ENCODE results near the gene SVEP1. TPM values are rescaled to one million over a fixed set of nuclear protein-coding genes. Genes with fewer than 3 reads are reported as not detected.

Gene SVEP1
- total RNA-seq, 4 donors from 2014 or later, result 13.9 to 26.8 (median 17.4) TPM

GRCh38 chr9:110573305-110573704 lies 6.2 kb downstream of the SVEP1 start:
- no peaks in the 10 kb centered on the region for H3K4me1 ChIP-seq
- 82 to 84% methylated on average over 4 to 6 of the region's 6 CpGs for WGBS, 2 donors (ENCODE audit: low coverage in 1 of 2)
- DNase-seq, result no peak
- intact Hi-C loops (cut with DNase I; ENCODE audit: low total_unique reads), result no loop called here
- in situ Hi-C loops (cut with MboI; ENCODE audit: low pct_ligation_motif_present in 1 of 4, low pct_unique_long_range_greater_than_20kb in 1 of 4, low sequenced_read_pairs in 3 of 4), result no loop called here
- no peak for TF ChIP-seq POLR2AphosphoS5 (IDR thresholded peaks at IDR 0.05)
- TF ChIP-seq, protein P1, sequence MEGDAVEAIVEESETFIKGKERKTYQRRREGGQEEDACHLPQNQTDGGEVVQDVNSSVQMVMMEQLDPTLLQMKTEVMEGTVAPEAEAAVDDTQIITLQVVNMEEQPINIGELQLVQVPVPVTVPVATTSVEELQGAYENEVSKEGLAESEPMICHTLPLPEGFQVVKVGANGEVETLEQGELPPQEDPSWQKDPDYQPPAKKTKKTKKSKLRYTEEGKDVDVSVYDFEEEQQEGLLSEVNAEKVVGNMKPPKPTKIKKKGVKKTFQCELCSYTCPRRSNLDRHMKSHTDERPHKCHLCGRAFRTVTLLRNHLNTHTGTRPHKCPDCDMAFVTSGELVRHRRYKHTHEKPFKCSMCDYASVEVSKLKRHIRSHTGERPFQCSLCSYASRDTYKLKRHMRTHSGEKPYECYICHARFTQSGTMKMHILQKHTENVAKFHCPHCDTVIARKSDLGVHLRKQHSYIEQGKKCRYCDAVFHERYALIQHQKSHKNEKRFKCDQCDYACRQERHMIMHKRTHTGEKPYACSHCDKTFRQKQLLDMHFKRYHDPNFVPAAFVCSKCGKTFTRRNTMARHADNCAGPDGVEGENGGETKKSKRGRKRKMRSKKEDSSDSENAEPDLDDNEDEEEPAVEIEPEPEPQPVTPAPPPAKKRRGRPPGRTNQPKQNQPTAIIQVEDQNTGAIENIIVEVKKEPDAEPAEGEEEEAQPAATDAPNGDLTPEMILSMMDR (IDR thresholded peaks at IDR 0.05), result no peak
- TF ChIP-seq EP300 (IDR thresholded peaks at IDR 0.05; ENCODE audit: low read depth), result no peak
- TF ChIP-seq POLR2A (IDR thresholded peaks at IDR 0.05), result no peak
- no peak overlapping the region for H3K27ac ChIP-seq
- peaks cover 22% of the 10 kb centered on the region for H3K27me3 ChIP-seq
- H3K36me3 ChIP-seq, result no peaks in the 10 kb centered on the region
- no peaks in the 10 kb centered on the region for H3K9me3 ChIP-seq
- H3K4me3 ChIP-seq, result no peak overlapping the region

GRCh38 chr9:110571801-110572483 lies 7.6 kb downstream of the SVEP1 start:
- Histone ChIP-seq H3K36me3 (no peaks in the 10 kb centered on the region), H3K9me3 (no peaks in the 10 kb centered on the region), H3K4me3 (no peak overlapping the region), H3K27me3 (peaks cover 8% of the 10 kb centered on the region), H3K4me1 (no peaks in the 10 kb centered on the region), H3K27ac (no peak overlapping the region)
- intact Hi-C loops (cut with DNase I; ENCODE audit: low total_unique reads) (no loop called here), in situ Hi-C loops (cut with MboI; ENCODE audit: low pct_ligation_motif_present in 1 of 4, low pct_unique_long_range_greater_than_20kb in 1 of 4, low sequenced_read_pairs in 3 of 4) (no loop called here)
- TF ChIP-seq POLR2AphosphoS5 (IDR thresholded peaks at IDR 0.05) (no peak), EP300 (IDR thresholded peaks at IDR 0.05; ENCODE audit: low read depth) (no peak), POLR2A (IDR thresholded peaks at IDR 0.05) (no peak)
- TF ChIP-seq, protein P1 (IDR thresholded peaks at IDR 0.05), result no peak
- no peak for DNase-seq
- WGBS, 2 donors (ENCODE audit: low coverage in 1 of 2), result 67 to 75% methylated on average over 1 to 2 of the region's 2 CpGs

GRCh38 chr9:110566156-110566555 lies 13.4 kb downstream of the SVEP1 start:
- H3K4me3 ChIP-seq, result no peak overlapping the region
- in situ Hi-C loops (cut with MboI; ENCODE audit: low pct_ligation_motif_present in 1 of 4, low pct_unique_long_range_greater_than_20kb in 1 of 4, low sequenced_read_pairs in 3 of 4), result no loop called here
- no peaks in the 10 kb centered on the region for H3K4me1 ChIP-seq
- no peaks in the 10 kb centered on the region for H3K27me3 ChIP-seq
- no peaks in the 10 kb centered on the region for H3K9me3 ChIP-seq
- no peak overlapping the region for H3K27ac ChIP-seq
- WGBS, 2 donors (ENCODE audit: low coverage in 1 of 2), result 72 to 100% methylated on average over 1 of the region's 1 CpG
- TF ChIP-seq, protein P1 (IDR thresholded peaks at IDR 0.05), result no peak
- TF ChIP-seq POLR2AphosphoS5 (IDR thresholded peaks at IDR 0.05) (no peak), EP300 (IDR thresholded peaks at IDR 0.05; ENCODE audit: low read depth) (no peak), POLR2A (IDR thresholded peaks at IDR 0.05) (no peak)
- DNase-seq, result no peak
- H3K36me3 ChIP-seq, result no peaks in the 10 kb centered on the region
- intact Hi-C loops (cut with DNase I; ENCODE audit: low total_unique reads), result no loop called here

DNA sequence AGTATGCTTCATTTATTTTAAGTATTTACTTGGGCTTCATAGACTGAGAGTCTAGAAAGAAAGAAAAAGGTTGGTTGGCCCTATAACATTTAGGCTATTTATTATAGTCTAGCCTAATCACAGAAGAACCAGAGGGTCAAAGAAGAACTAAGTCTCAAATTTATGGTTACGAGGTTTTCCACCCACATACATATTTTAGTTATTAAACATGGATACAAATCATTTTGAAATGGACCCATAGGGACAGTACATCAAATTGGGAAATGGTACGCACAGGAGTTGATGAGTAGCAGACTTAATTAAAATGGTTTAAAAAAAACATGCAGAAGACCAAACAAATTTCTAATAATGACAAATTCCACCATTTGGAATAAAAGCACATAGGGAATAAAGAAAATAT lies 17.7 kb downstream of the SVEP1 start:
- Histone ChIP-seq H3K9me3 (no peaks in the 10 kb centered on the region), H3K27ac (no peak overlapping the region), H3K4me3 (no peak overlapping the region), H3K4me1 (no peaks in the 10 kb centered on the region), H3K27me3 (no peaks in the 10 kb centered on the region), H3K36me3 (no peaks in the 10 kb centered on the region)
- DNase-seq, result no peak
- TF ChIP-seq POLR2A (IDR thresholded peaks at IDR 0.05), result no peak
- TF ChIP-seq, protein P1 (IDR thresholded peaks at IDR 0.05), result no peak
- TF ChIP-seq EP300 (IDR thresholded peaks at IDR 0.05; ENCODE audit: low read depth), result no peak
- TF ChIP-seq POLR2AphosphoS5 (IDR thresholded peaks at IDR 0.05), result no peak
- in situ Hi-C loops (cut with MboI; ENCODE audit: low pct_ligation_motif_present in 1 of 4, low pct_unique_long_range_greater_than_20kb in 1 of 4, low sequenced_read_pairs in 3 of 4) (no loop called here), intact Hi-C loops (cut with DNase I; ENCODE audit: low total_unique reads) (no loop called here)
- 68 to 69% methylated on average over 2 of the region's 2 CpGs for WGBS, 2 donors (ENCODE audit: low coverage in 1 of 2)
